K562 (cell line): ENCODE results near the gene SLC25A1. TPM values are rescaled to one million over a fixed set of nuclear protein-coding genes. Genes with fewer than 3 reads are reported as not detected.

Experiments used
- ARID1B ChIP-seq: fragments of 450-650 bp; IDR thresholded peaks from 2 replicates; pipeline ENCODE4 v1.6.1; 2016; ENCODE audit warnings: antibody characterized with exemption, mild to moderate bottlenecking, inconsistent platforms
- BACH1 ChIP-seq: fragments of 200-800 bp; sonication (Bioruptor generic); IDR thresholded peaks from 2 replicates; pipeline ENCODE4 v1.6.1; 2016; ENCODE audit warnings: missing genetic modification characterization, missing compliant biosample characterization
- CBFB ChIP-seq: sonication (generic); formaldehyde crosslinking; IDR thresholded peaks from 2 replicates; pipeline ENCODE4 v1.4.0; 2020; ENCODE audit warnings: mild to moderate bottlenecking, missing genetic modification reagents
- CC2D1A ChIP-seq: fragments of 450-650 bp; IDR thresholded peaks from 2 replicates; pipeline ENCODE4 v1.6.1; 2017; ENCODE audit warnings: mild to moderate bottlenecking
- CEBPG ChIP-seq, 3 experiments: fragments of 200-800 bp in 1 of 3; sonication (Bioruptor generic) in 1 of 3; sonication (generic) in 1 of 3; formaldehyde crosslinking in 1 of 3; IDR thresholded peaks in 2 of 3; conservative IDR thresholded peaks in 1 of 3; 2 replicates each; pipeline versions ENCODE4 v1.6.1 to v1.8.0; 2016 to 2022; ENCODE audit warnings: missing compliant biosample characterization in 2 of 3, missing genetic modification characterization in 2 of 3, mild to moderate bottlenecking in 1 of 3, missing genetic modification reagents in 1 of 3
- CXXC5 ChIP-seq: fragments of 250-450 bp; sonication (Bioruptor Pico); IDR thresholded peaks from 2 replicates; pipeline ENCODE4 v1.8.0; 2022; ENCODE audit warnings: inconsistent platforms, mild to moderate bottlenecking, moderate library complexity
- GTF2B ChIP-seq: IDR thresholded peaks from 2 replicates; pipeline ENCODE4 v1.6.1; 2011; ENCODE audit not compliant: insufficient read length; ENCODE audit errors: extremely low read depth
- IRF2 ChIP-seq: sonication (generic); formaldehyde crosslinking; IDR thresholded peaks from 2 replicates; pipeline ENCODE4 v1.8.1; 2022; ENCODE audit warnings: mild to moderate bottlenecking, missing genetic modification reagents
- MTA2 ChIP-seq: fragments of 450-650 bp; IDR thresholded peaks from 2 replicates; pipeline ENCODE4 v1.6.1; 2016; ENCODE audit warnings: low read depth
- PBX2 ChIP-seq, 2 experiments: IDR thresholded peaks in 1 of 2; conservative IDR thresholded peaks in 1 of 2; 2 replicates each; pipeline ENCODE4 v1.6.1; 2016; ENCODE audit warnings: low read depth in 2 of 2, mild to moderate bottlenecking in 1 of 2, missing compliant biosample characterization in 1 of 2, missing genetic modification characterization in 1 of 2, moderate library complexity in 1 of 2
- SAP30 ChIP-seq: fragments of 200-600 bp; sonication (generic); IDR thresholded peaks from 2 replicates; pipeline ENCODE4 v1.6.1; 2012; ENCODE audit warnings: borderline replicate concordance, low read depth, mild to moderate bottlenecking, moderate library complexity, low read length, control low read depth, inconsistent platforms; ENCODE audit not compliant: insufficient read depth, poor library complexity, severe bottlenecking
- SPI1 ChIP-seq: IDR thresholded peaks from 2 replicates; pipeline ENCODE4 v1.6.1; 2011; ENCODE audit warnings: low read depth, low read length, control low read depth, borderline replicate concordance
- TCF7 ChIP-seq: sonication (generic); IDR thresholded peaks from 2 replicates; pipeline ENCODE4 v1.6.1; 2016; ENCODE audit warnings: antibody characterized with exemption, borderline replicate concordance
- TSC22D4 ChIP-seq: fragments of 450-650 bp; IDR thresholded peaks from 2 replicates; pipeline ENCODE4 v1.6.1; 2016; ENCODE audit warnings: missing genetic modification characterization, missing biosample characterization, control low read depth
- UBTF ChIP-seq, 2 experiments: IDR thresholded peaks; 2 replicates each; pipeline ENCODE4 v1.6.1; 2012; ENCODE audit warnings: improper control_type of control experiment in 2 of 2, low read depth in 2 of 2, low read length in 2 of 2, borderline replicate concordance in 1 of 2
- ZNF143 ChIP-seq: sonication (generic); formaldehyde crosslinking; IDR thresholded peaks from 2 replicates; pipeline ENCODE4 v1.9.0; 2022; ENCODE audit warnings: mild to moderate bottlenecking, missing genetic modification reagents
- ZNF146 ChIP-seq: IDR thresholded peaks from one replicate; pipeline ENCODE4 v1.6.1; 2018; ENCODE audit warnings: missing compliant biosample characterization; ENCODE audit not compliant: unreplicated experiment
- ZNF395 ChIP-seq: fragments of 200-800 bp; sonication (Bioruptor generic); IDR thresholded peaks from 2 replicates; pipeline ENCODE4 v1.6.1; 2017; ENCODE audit warnings: missing genetic modification characterization, missing compliant biosample characterization
- ZNF511 ChIP-seq: sonication (generic); formaldehyde crosslinking; IDR thresholded peaks from 2 replicates; pipeline ENCODE4 v1.8.0; 2022; ENCODE audit warnings: mild to moderate bottlenecking, missing genetic modification reagents
- polyA plus RNA-seq, 8 experiments: library from polyadenylated mRNA; depleted of rRNA in 4 of 8; stranded (reverse) in 5 of 8; unstranded in 3 of 8; fragments of >200 nt; fragmentation: Nextera tagmentation in 2 of 8; fragmentation: Illumina TruSeq in 1 of 8; extraction: Ambion mirVana in 2 of 8; extraction: Trizol in 1 of 8; gene quantifications; 2 replicates each; pipeline versions ENCODE4 v1.2.1 to v1.2.3, GENCODE V29; 2011 to 2014; ENCODE audit warnings: inconsistent platforms in 1 of 8, missing spikeins in 1 of 8
- total RNA-seq, 7 experiments: library from RNA; depleted of rRNA in 6 of 7; stranded (reverse); fragments of >200 nt in 6 of 7; fragmentation: Illumina TruSeq in 2 of 7; extraction: Trizol in 2 of 7; gene quantifications; 2 replicates each; pipeline versions ENCODE4 v1.2.1 to v1.2.3, GENCODE V29; 2011 to 2021; ENCODE audit warnings: low replicate concordance in 1 of 7

Gene SLC25A1
- total and polyA plus RNA-seq, 9 of the 15 experiments (the other 6 are each of a cell fraction or from before 2014, with no cell fraction given), result 11.0 to 408 (median 110) TPM

GRCh38 chr22:19224557-19224956 lies 46.0 kb upstream of the SLC25A1 start (continued):
- TF ChIP-seq ZNF395 (CRISPR knock-in tag) (no peak), ARID1B (no peak), CEBPG (CRISPR knock-in tag; IDR thresholded peaks at IDR 0.05) (0 out of 2 replicates have a peak, but pooled peaks have one; percentile 18), CEBPG (tag; conservative IDR thresholded peaks at IDR 0.05 in 1 of 2, IDR thresholded peaks at IDR 0.05 in 1 of 2) (no peak), CXXC5 (no peak), SPI1 (no peak), SAP30 (no peak), CC2D1A (no peak), BACH1 (no peak), PBX2 (CRISPR knock-in tag; IDR thresholded peaks at IDR 0.05; ENCODE audit: low read depth) (no peak), PBX2 (tag; conservative IDR thresholded peaks at IDR 0.05; ENCODE audit: low read depth) (no peak), ZNF511 (0 out of 2 replicates have a peak, but pooled peaks have one; percentile 65), TSC22D4 (tag) (no peak), UBTF (IDR thresholded peaks at IDR 0.05; ENCODE audit: borderline replicate concordance in 1 of 2, low read depth in 2 of 2, low read length in 2 of 2) (no peak), ZNF143 (CRISPR knock-in tag) (0 out of 2 replicates have a peak, but pooled peaks have one; percentile 19), TCF7 (no peak), MTA2 (no peak), IRF2 (CRISPR knock-in tag) (0 out of 2 replicates have a peak, but pooled peaks have one; percentile 84), GTF2B (no peak), CBFB (CRISPR knock-in tag) (no peak), ZNF146 (CRISPR knock-in tag) (no peak)
